NCI-H524 treated with DMSO at 0.1 percent for 48 hours (cell line): ENCODE results near the gene SLC13A4.

ENCODE experiments used
- DNase-seq: peaks from one replicate; lab custom pipeline; 2025; lab: John Stamatoyannopoulos, UW

Gene SLC13A4

DNA sequence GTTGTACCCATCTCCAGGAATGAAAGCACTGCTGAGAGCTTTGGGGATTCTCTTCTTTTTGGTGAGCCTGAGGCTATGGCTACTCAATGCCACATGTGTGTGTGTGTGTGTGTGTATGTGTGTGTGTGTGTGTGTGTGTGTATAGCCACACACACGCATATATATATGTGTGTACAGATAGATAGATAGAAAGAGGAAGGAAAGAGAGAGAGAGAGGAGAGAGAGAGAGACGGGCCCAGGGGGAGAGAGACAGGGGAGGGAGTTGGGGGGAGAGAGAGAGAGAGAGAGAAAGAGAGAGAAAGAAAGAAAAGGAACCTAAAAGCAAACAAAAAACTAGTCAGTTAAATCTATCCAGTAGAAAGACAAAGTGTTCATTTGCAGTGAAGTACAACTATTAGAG lies 8.3 kb downstream of the SLC13A4 start:
- DNase-seq, result no peak

GRCh38 chr7:135718794-135719437 lies 9.1 kb downstream of the SLC13A4 start:
- no peak for DNase-seq

- no peak for DNase-seq
These were observed 9.8 kb downstream of the SLC13A4 start for GRCh38 chr7:135718219-135718618.

DNA sequence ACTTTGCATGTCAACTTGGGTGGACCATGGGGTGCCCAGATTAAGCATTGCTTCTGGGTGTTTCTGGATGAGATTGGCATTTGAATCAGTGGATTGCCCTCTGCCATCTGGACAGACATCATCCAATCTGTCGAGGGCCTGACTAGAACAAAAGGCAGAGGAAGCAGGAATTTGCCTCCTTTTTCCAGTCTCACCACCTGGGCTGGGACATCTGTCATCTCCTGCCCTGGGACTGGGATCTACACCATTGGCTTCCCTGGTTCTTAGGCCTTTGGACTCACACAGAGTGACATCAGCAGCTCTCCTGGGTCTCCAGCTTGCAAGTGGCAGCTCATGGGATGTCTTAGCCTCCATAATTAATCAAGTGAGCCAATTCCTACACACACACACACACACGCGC lies 10.3 kb downstream of the SLC13A4 start:
- DNase-seq, result peak; percentile 94

DNA sequence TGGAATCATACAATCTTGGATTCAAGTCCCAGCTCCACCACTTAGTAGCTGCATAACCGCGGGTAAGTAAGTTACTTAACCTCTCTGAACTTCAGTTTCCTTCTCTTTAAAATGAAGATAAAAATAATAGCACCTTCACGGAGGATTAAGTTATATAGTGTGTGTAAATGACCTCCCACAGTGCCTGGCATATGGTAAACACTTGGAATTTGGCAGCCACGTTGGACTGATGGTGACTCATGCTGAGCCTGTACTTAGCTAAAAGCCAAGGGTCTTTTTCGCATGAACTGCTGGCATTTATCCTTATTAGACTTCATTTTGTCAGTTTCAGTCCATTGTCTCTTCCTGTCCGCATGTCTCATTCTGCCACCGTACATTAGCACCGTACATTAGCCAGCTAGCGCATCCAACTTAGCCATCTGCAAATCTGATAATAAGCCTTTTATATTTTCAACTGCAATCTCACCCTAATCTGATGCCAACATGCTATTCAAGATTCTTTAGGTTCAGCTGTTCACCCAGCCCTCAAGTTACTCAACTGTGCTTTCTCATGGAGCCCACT lies 11.2 kb downstream of the SLC13A4 start:
- peak; percentile 94 for DNase-seq

GRCh38 chr7:135715673-135716072 lies 12.3 kb downstream of the SLC13A4 start:
- DNase-seq, result no peak

- no peak for DNase-seq
These were observed 12.9 kb downstream of the SLC13A4 start for GRCh38 chr7:135715055-135715522.

DNA sequence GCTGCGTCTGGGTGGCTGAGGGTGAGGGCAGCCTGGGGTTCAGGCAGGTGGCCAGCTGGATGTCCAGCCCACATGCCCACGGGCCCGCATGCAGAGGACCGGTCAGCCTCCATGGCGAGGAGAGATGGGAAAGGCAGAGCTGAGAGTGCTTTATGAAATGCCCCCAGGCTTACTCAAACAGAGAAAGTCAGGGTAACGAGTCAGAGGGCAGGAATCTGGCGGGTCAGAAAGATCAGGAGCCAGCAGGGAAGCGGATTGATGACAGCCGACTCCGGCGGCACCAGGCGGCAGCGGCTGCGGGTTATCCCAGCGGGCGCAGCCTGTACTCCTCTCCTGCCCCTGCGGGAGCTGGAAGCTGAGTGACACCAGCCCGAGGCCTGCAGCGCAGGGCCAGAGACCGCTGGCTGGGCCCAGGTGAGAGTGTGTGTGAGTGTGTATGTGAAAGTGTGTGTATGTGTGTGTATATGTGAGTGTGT lies 13.4 kb downstream of the SLC13A4 start:
- DNase-seq, result no peak

GRCh38 chr7:135713836-135714470 lies 14.0 kb downstream of the SLC13A4 start:
- no peak for DNase-seq

- DNase-seq, result no peak
These were observed 15.2 kb downstream of the SLC13A4 start for GRCh38 chr7:135712796-135713195.

DNA sequence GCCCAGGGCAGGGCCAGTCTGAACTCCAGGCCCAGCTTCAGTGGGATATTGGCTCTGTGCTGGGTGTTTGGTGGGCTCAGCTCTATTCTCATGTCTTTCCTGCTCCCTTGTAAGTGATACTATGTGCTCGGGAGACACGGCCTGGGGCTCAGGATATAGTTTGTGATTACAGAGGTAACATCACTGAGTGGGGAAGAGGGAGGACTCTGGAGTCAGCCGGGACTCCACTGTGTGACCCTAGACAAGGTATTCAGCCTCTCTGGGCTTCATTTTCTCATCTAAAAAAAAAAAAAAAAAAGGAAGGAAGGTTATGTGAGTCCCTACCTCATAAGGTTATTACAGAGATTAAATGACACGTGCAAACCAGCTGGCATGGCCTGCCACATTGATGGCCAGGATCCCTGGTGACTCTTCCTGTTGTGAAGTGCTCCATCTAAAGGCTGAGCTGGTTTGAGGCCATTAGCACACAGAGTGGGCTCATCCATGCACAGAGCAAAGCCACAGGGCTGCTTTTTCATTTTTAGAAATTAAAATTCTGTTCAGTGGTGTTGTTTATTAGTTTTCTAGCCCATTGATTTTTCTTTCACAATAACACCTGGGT lies 15.7 kb downstream of the SLC13A4 start:
- DNase-seq, result no peak

DNA sequence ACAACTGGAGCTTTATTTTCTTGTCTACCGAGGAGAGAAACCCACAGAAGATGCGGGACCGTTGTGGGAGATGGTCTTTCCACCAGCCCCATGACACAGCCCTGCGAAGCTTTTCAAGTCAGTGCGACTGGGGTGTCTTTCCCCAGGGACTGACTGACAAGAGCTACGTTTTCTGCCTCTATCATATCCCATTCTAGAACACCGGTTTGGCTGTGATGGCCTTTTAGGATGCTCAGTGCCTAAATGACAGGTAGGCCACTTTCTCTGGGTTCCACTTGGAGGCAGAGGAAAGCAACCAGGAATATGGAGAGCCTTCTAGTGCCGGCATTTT lies 16.9 kb downstream of the SLC13A4 start:
- no peak for DNase-seq

GRCh38 chr7:135710417-135711138 lies 17.4 kb downstream of the SLC13A4 start:
- DNase-seq, result no peak

DNA sequence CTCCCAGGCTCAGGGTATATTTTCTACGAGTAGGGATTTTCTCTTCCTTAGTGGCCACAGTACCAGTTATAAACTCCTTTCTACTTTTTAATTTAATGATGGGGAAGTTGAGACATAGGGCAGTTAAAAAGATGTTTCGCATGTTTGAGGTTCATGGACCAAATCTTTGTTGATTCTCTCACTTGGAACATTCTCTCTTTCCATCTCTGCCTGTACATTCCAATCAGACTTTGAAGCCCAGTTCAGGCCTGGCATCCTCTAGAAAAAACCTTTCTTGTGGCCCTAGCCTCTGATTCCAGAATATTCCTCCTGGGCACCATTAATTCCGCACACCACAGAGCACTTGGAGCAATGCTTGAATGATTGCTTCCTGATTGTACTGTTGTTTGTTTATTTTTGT lies 18.5 kb downstream of the SLC13A4 start:
- no peak for DNase-seq

DNA sequence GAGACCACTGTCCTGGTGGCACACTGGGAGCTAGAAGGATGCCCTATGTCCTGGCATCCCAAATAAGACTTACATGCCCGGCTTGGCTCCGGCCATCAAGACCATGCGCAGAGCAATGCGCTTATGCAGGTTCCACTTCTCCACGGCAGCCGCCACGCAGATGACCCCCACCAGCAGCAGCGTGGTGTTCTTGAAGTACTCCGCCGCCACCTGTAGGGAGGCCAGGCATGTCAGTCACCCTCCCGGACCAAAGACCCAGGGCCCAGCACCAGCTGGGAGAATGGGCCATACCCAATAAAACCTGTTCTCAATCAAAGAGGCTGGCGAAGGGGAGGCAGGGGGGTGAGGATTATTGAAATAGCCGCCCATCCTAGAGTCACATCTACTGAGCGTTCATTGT lies 19.9 kb downstream of the SLC13A4 start:
- DNase-seq, result no peak

GRCh38 chr7:135707570-135707966 lies 20.4 kb downstream of the SLC13A4 start:
- DNase-seq, result no peak

DNA sequence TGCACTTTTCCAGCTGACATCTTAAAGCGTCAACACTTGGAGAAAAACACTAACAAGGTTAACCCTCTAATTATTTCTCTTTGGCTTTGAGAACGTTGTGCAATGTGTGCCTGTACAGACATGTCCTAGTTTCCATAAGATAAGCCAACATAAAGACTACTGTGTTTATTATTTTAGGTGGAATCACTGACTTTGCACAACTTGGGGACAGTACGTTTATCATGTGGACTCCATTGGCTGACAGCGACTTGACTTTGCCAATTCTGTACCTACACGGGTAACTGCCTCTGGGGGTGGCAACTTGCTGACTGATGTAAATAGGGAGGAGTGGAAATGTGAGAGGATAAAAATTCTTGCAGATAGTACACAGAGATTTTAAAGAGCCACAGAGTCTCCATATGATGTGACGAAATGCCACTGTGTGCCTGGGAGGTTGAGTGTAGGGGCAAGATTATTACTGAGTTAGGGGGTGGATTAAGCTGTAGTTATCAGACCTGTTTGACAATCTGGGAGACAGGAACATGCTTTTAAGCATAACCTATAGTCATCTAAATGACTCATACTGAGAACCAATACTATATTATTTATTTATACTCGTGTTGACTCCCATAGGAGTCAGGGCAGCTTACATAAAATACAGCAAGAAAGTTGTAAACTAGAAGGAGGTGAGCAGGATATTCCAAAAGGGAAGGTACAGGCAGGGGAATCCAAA lies 21.0 kb downstream of the SLC13A4 start:
- no peak for DNase-seq

- no peak for DNase-seq
These were observed 21.8 kb downstream of the SLC13A4 start for GRCh38 chr7:135706038-135706742.

GRCh38 chr7:135704698-135705097 lies 23.3 kb downstream of the SLC13A4 start:
- no peak for DNase-seq

- no peak for DNase-seq
These were observed 23.9 kb downstream of the SLC13A4 start for GRCh38 chr7:135704074-135704473.
